WTC11 (cell line): ENCODE data around the gene DUOX2. TPM values are rescaled to one million over a fixed set of nuclear protein-coding genes. Genes with fewer than 3 reads are reported as not detected.

Experiments used
- ATAC-seq: fragments of 200-7000 bp; cut with Tn5 transposase; 2 replicates; pipeline ENCODE4 v1.10.0; 2021; ENCODE audit warnings: mild to moderate bottlenecking, moderate library complexity
- CTCF ChIA-PET: fragments of 300-600 bp; sonication (Branson Sonifier 250); formaldehyde crosslinking; loops from one replicate; lab custom pipeline; 2021; ENCODE audit warnings: antibody characterized with exemption; lab: Charles Lee
- POLR2A ChIA-PET: fragments of 350-600 bp; sonication (Branson Sonifier 250); formaldehyde crosslinking; loops from one replicate; lab custom pipeline; 2021; ENCODE audit warnings: antibody characterized with exemption; lab: Charles Lee
- DNase-seq: peaks from one replicate; pipeline ENCODE4 v3.0.0; 2021; ENCODE audit warnings: low spot score
- H3K27ac Mint-ChIP-seq: 2 replicates; pipeline ENCODE4 v1.8.0; 2021; ENCODE audit warnings: mixed read lengths
- H3K27me3 Mint-ChIP-seq: 2 replicates; pipeline ENCODE4 v1.8.0; 2021; ENCODE audit warnings: low read depth, mild to moderate bottlenecking, moderate library complexity, mixed read lengths
- H3K36me3 Mint-ChIP-seq: 2 replicates; pipeline ENCODE4 v1.8.0; 2021; ENCODE audit warnings: mixed read lengths
- H3K4me1 Mint-ChIP-seq: 2 replicates; pipeline ENCODE4 v1.8.0; 2022; ENCODE audit warnings: mixed read lengths
- H3K4me3 Mint-ChIP-seq: 2 replicates; pipeline ENCODE4 v1.8.0; 2021; ENCODE audit warnings: mild to moderate bottlenecking, moderate library complexity, mixed read lengths
- H3K9me3 Mint-ChIP-seq: 2 replicates; pipeline ENCODE4 v1.8.0; 2021; ENCODE audit warnings: mixed read lengths
- AR ChIP-seq: fragments of 250-450 bp; sonication (Bioruptor Pico); IDR thresholded peaks from 2 replicates; pipeline ENCODE4 v1.9.0; 2021; ENCODE audit warnings: mild to moderate bottlenecking
- ARID4B ChIP-seq: sonication (generic); formaldehyde crosslinking; IDR thresholded peaks from 2 replicates; pipeline ENCODE4 v1.8.0; 2023; ENCODE audit warnings: missing genetic modification reagents, mild to moderate bottlenecking, borderline replicate concordance
- ATF3 ChIP-seq: sonication (generic); formaldehyde crosslinking; conservative IDR thresholded peaks from 2 replicates; pipeline ENCODE4 v1.8.1; 2022; ENCODE audit warnings: mild to moderate bottlenecking, missing genetic modification reagents
- ATF6 ChIP-seq: sonication (generic); formaldehyde crosslinking; IDR thresholded peaks from 2 replicates; pipeline ENCODE4 v1.8.1; 2023; ENCODE audit warnings: mild to moderate bottlenecking, missing genetic modification reagents
- CBFB ChIP-seq: sonication (generic); formaldehyde crosslinking; IDR thresholded peaks from 2 replicates; pipeline ENCODE4 v1.8.1; 2022; ENCODE audit warnings: mild to moderate bottlenecking, low read depth, missing genetic modification reagents
- E2F4 ChIP-seq: sonication (generic); formaldehyde crosslinking; IDR thresholded peaks from 2 replicates; pipeline ENCODE4 v1.8.1; 2022; ENCODE audit warnings: low read depth, mild to moderate bottlenecking, moderate library complexity, missing genetic modification reagents, borderline replicate concordance
- ESRRA ChIP-seq: sonication (generic); formaldehyde crosslinking; IDR thresholded peaks from 2 replicates; pipeline ENCODE4 v1.8.1; 2022; ENCODE audit warnings: mild to moderate bottlenecking, missing genetic modification reagents, borderline replicate concordance
- FOXK1 ChIP-seq: sonication (generic); formaldehyde crosslinking; IDR thresholded peaks from 2 replicates; pipeline ENCODE4 v1.8.0; 2022; ENCODE audit warnings: mild to moderate bottlenecking, moderate library complexity, missing genetic modification reagents
- GABPB1 ChIP-seq: sonication (generic); formaldehyde crosslinking; IDR thresholded peaks from 2 replicates; pipeline ENCODE4 v1.8.1; 2023; ENCODE audit warnings: mild to moderate bottlenecking, missing genetic modification reagents
- SMAD3 ChIP-seq: sonication (generic); formaldehyde crosslinking; IDR thresholded peaks from 2 replicates; pipeline ENCODE4 v1.8.0; 2022; ENCODE audit warnings: missing genetic modification reagents, mild to moderate bottlenecking, borderline replicate concordance
- TCF7 ChIP-seq: sonication (generic); formaldehyde crosslinking; IDR thresholded peaks from 2 replicates; pipeline ENCODE4 v1.8.0; 2022; ENCODE audit warnings: mild to moderate bottlenecking, low read depth, missing genetic modification reagents, moderate library complexity
- ZNF263 ChIP-seq: sonication (generic); formaldehyde crosslinking; IDR thresholded peaks from 2 replicates; pipeline ENCODE4 v1.8.1; 2022; ENCODE audit warnings: low read depth, mild to moderate bottlenecking, moderate library complexity, missing genetic modification reagents
- ZSCAN18 ChIP-seq: fragments of 250-450 bp; sonication (Bioruptor Pico); IDR thresholded peaks from 2 replicates; pipeline ENCODE4 v2.1.2; 2022; ENCODE audit warnings: mild to moderate bottlenecking, moderate library complexity
- total RNA-seq: library from RNA; stranded (reverse); gene quantifications from 3 replicates; pipeline ENCODE4 v1.2.3, GENCODE V29; 2021

The DUOX2 gene
- total RNA-seq, 1 experiment from 2014 or later, result 0.13 TPM

- Mint-ChIP-seq H3K4me1 (peaks cover 3% of the 10 kb centered on the region; the same call in 1 of the 2 replicates), H3K9me3 (no peaks in the 10 kb centered on the region), H3K4me3 (no peak overlapping the region), H3K27ac (no peak overlapping the region), H3K27me3 (peaks cover 11% of the 10 kb centered on the region), H3K36me3 (no peaks in the 10 kb centered on the region)
- TF ChIP-seq ATF3 (CRISPR knock-in tag) (no peak), ZNF263 (CRISPR knock-in tag) (no peak), ARID4B (CRISPR knock-in tag) (no peak), E2F4 (CRISPR knock-in tag) (no peak), ESRRA (no peak), GABPB1 (CRISPR knock-in tag) (no peak), SMAD3 (no peak), FOXK1 (CRISPR knock-in tag) (no peak), AR (no peak), ATF6 (CRISPR knock-in tag) (no peak), CBFB (CRISPR knock-in tag) (no peak), TCF7 (CRISPR knock-in tag) (no peak), ZSCAN18 (CRISPR knock-in tag) (no peak)
- DNase-seq (no peak), ATAC-seq (no peak)
- ChIA-PET POLR2A (no interaction called here), CTCF (interaction anchor here (1.0 to 3.8 kb wide), 4 partner anchors 12 to 427 kb away, joined by 3 to 16 read pairs (median 4); no protein-coding TSS in a partner anchor)
These were observed 33.6 kb upstream of the DUOX2 start for GRCh38 chr15:45147606-45148005.
